ENCODE measurements around the gene G6PD. TPM values are rescaled to one million over a fixed set of nuclear protein-coding genes. Genes with fewer than 3 reads are reported as not detected.
A peak's percentile ranks its signal among the peaks of the same experiment; 100 is the strongest.

Gene G6PD
- total RNA-seq, 1 experiment from 2014 or later, result 68.7 TPM

GRCh38 chrX:154548028-154548316 is 1.3 kb upstream of the G6PD start:
- H4K20me1 ChIP-seq (ENCODE audit: control insufficient read depth, insufficient read depth, insufficient read length), result no peaks in the 10 kb centered on the region
- peak overlapping the region; percentile 70 for H3K9ac ChIP-seq (ENCODE audit: extremely low read depth, insufficient read length, low read length)
- H3K4ac ChIP-seq (ENCODE audit: low read depth, low read length), result no peak overlapping the region
- H3K14ac ChIP-seq (ENCODE audit: insufficient read depth, low read length), result no peak overlapping the region
- peaks cover 40% of the 10 kb centered on the region for H3K9me3 ChIP-seq (ENCODE audit: control insufficient read depth, low read depth, low read length)
- no peaks in the 10 kb centered on the region for H3K79me1 ChIP-seq (ENCODE audit: insufficient read depth, low read depth, low read length, poor library complexity, severe bottlenecking)
- H3K56ac ChIP-seq (ENCODE audit: insufficient read length, low read depth, low read length), result no peak overlapping the region
- TF ChIP-seq CTCF (conservative IDR thresholded peaks at IDR 0.05), result no peak
- H3K4me2 ChIP-seq (ENCODE audit: insufficient read depth, insufficient read length, low read length), result peak overlapping the region; percentile 100
- H3K27me3 ChIP-seq (ENCODE audit: insufficient read depth, low read length), result no peaks in the 10 kb centered on the region
- DNase-seq, result no peak
- H2BK12ac ChIP-seq (ENCODE audit: insufficient read length, low read depth, low read length), result no peak overlapping the region
- no peak overlapping the region for H3T11ph ChIP-seq (ENCODE audit: low read length)
- peaks cover 6% of the 10 kb centered on the region for H3K23me2 ChIP-seq (ENCODE audit: insufficient read length, low read depth, low read length, poor library complexity, severe bottlenecking)
- no peak overlapping the region for H4K8ac ChIP-seq (replicated peaks; ENCODE audit: insufficient read length, low read depth, low read length)
- no peak overlapping the region for H4K91ac ChIP-seq (ENCODE audit: insufficient read length, low read depth, low read length)
- Mint-ChIP-seq H3K4me1 (peaks cover 4 to 12% of the 10 kb centered on the region in 2 experiments), H3K27me3 (ENCODE audit: low read depth) (no peaks in the 10 kb centered on the region; the same call in none of the 2 replicates), H3K36me3 (ENCODE audit: insufficient read depth in 1 of 3, low read depth in 3 of 3) (peaks cover 19 to 47% (median 44%) of the 10 kb centered on the region in 3 experiments), H3K27ac (peak overlapping the region; percentile 67 to 96 (median 95); a peak in 6 of 7 replicates), H3K9me3 (peaks cover 59 to 70% of the 10 kb centered on the region in 2 experiments), H3K4me3 (peak overlapping the region; percentile 86 to 92)
- no peak overlapping the region for H2BK5ac ChIP-seq (ENCODE audit: insufficient read length, low read length)
- H3K27ac ChIP-seq (ENCODE audit: insufficient read length, low read depth, low read length), result no peak overlapping the region
- no peak overlapping the region for H3K18ac ChIP-seq (ENCODE audit: insufficient read length, low read depth, low read length)
- no peak overlapping the region for H2BK15ac ChIP-seq (ENCODE audit: low read depth, low read length)
- no peak overlapping the region for H2BK20ac ChIP-seq (ENCODE audit: low read depth, low read length, poor library complexity, severe bottlenecking)
- no peak overlapping the region for H2AFZ ChIP-seq (ENCODE audit: low read length)
- peaks cover 3% of the 10 kb centered on the region; the same call in 1 of the 2 replicates for H3K79me2 ChIP-seq (ENCODE audit: insufficient read depth, low read length)
- no CpG with 5 or more reads among the region's 9 CpGs for WGBS (ENCODE audit: extremely low coverage, insufficient read length, low lambda C conversion rate)
- H4K5ac ChIP-seq (ENCODE audit: insufficient read length, low read depth, low read length), result no peak overlapping the region
- H2AK5ac ChIP-seq (ENCODE audit: insufficient read length, low read length), result no peak overlapping the region
- peak overlapping the region; percentile 86 for H3K23ac ChIP-seq (ENCODE audit: insufficient read length, low read depth, low read length)
- H3K4me1 ChIP-seq (ENCODE audit: insufficient read depth, low read length), result no peaks in the 10 kb centered on the region
- no peak overlapping the region for H2BK120ac ChIP-seq (ENCODE audit: low read depth, low read length, poor library complexity, severe bottlenecking)

Measured in H9 (cell line).